Measurements from ENCODE around the gene TMEM128.

DNA sequence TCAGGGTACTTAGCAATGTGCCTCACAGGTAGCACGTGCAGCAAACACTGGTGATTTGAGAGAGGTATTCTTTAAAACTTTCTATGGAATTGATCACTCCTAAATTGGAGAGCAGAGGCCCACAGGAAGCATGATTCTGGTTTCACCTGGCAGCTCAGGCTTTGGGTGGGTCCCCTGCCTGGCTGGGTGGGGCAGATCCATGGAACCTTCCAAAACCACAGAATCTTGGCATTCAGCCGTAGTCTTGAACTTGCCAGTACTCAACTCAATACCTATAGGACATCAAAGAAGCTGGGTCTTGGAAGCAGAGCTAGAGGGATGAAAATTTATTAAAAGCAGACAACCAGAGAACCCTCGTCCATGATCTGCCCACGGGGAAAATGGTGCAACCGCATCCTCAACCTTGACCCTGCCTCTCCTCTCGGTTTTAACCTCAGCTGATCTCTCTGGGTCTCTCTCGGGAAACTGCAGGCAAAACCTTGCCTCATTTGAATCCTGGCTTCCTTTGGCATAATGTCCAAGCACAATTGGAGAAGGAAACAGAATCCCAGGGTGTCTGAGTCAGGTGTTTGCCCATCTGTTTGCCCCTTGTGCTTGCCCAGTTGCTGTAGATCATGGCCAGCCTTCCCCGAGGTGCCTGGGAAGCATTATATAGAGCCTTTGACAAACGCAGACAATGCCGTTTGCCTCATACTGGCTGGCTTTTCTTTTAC, 44.2 kb downstream of the TMEM128 start:
- TF ChIP-seq POLR2A (IDR thresholded peaks at IDR 0.05) (no peak), POLR2AphosphoS5 (IDR thresholded peaks at IDR 0.05) (no peak)
- TF ChIP-seq, protein P1, sequence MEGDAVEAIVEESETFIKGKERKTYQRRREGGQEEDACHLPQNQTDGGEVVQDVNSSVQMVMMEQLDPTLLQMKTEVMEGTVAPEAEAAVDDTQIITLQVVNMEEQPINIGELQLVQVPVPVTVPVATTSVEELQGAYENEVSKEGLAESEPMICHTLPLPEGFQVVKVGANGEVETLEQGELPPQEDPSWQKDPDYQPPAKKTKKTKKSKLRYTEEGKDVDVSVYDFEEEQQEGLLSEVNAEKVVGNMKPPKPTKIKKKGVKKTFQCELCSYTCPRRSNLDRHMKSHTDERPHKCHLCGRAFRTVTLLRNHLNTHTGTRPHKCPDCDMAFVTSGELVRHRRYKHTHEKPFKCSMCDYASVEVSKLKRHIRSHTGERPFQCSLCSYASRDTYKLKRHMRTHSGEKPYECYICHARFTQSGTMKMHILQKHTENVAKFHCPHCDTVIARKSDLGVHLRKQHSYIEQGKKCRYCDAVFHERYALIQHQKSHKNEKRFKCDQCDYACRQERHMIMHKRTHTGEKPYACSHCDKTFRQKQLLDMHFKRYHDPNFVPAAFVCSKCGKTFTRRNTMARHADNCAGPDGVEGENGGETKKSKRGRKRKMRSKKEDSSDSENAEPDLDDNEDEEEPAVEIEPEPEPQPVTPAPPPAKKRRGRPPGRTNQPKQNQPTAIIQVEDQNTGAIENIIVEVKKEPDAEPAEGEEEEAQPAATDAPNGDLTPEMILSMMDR (IDR thresholded peaks at IDR 0.05) = no peak
